IPS DF 4.7 (cell line): ENCODE data around the gene WNT11.

ENCODE experiments used
- DNase-seq: peaks from one replicate; pipeline ENCODE4 v3.0.0-alpha.2; 2013; ENCODE audit warnings: low spot score; ENCODE audit errors: extremely low read depth

Gene WNT11

GRCh38 chr11:76206327-76207081, at the start of gene WNT11:
TSS of gene WNT11 (minus strand) at chr11:76206502. CDS start at chr11:76206407, 95 bp downstream.
- DNase-seq: no peak

DNA sequence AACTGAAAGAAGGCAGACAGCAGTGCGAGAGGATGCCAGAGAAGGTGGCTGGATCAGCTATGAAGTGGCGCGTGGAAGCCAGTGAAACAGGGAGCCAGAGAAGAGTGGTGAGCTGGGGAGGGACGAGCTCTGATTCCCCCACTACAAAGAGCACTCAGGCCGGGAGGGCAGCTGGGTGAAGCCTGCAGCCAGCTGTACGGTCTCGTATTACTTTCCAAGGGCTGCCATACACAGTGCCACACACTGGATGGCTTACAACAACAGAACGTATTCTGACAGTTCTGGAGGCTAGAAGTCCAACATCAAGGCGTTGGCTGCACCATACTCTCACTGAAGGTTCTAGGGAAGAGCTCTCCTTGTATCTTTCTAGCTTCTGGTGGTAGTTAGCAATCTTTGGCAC, 47.1 kb upstream of the WNT11 start:
- no peak for DNase-seq

GRCh38 chr11:76252631-76253070, 46.3 kb upstream of the WNT11 start:
- no peak for DNase-seq

GRCh38 chr11:76251576-76251975, 45.3 kb upstream of the WNT11 start:
- DNase-seq: no peak

GRCh38 chr11:76251226-76251575, 44.9 kb upstream of the WNT11 start:
- DNase-seq: no peak

DNA sequence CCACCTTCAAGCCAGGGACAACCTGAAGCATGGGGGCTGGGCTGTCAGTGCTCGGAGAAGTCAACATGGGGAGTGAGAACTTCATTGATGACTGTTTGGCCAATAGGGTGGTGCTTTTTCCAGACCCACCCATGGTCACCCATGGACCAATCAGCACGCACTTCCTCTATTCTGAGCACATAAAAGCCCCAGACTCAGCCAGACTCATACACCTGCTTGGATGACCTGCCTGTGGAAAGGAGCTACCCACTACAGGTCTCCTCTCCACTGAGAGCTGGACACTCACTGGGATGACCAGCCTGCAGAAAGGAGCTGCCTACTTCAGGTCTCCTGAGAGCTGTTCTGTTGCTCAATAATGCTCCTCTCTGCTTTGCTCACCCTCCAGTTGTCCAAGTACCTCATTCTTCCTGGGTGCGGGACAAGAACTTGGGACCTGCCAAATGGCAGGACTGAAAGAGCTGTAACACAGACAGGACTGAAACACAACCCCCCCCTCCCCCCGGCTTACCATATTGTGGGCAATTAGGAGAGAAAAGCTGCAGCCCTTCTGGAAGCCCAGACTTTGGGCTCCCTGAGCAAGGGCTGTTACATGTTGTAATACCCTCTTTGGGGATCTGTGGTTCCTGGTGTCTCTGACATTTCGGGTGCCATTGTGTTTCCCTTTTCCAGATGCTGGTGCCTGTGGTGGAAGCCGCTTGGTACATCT, 44.4 kb upstream of the WNT11 start:
- DNase-seq: no peak

GRCh38 chr11:76249195-76249741, 43.0 kb upstream of the WNT11 start:
- DNase-seq: no peak

- no peak for DNase-seq
Measured at GRCh38 chr11:76248210-76248609, 41.9 kb upstream of the WNT11 start.

- DNase-seq: no peak
Measured at GRCh38 chr11:76247091-76247490, 40.8 kb upstream of the WNT11 start.

DNA sequence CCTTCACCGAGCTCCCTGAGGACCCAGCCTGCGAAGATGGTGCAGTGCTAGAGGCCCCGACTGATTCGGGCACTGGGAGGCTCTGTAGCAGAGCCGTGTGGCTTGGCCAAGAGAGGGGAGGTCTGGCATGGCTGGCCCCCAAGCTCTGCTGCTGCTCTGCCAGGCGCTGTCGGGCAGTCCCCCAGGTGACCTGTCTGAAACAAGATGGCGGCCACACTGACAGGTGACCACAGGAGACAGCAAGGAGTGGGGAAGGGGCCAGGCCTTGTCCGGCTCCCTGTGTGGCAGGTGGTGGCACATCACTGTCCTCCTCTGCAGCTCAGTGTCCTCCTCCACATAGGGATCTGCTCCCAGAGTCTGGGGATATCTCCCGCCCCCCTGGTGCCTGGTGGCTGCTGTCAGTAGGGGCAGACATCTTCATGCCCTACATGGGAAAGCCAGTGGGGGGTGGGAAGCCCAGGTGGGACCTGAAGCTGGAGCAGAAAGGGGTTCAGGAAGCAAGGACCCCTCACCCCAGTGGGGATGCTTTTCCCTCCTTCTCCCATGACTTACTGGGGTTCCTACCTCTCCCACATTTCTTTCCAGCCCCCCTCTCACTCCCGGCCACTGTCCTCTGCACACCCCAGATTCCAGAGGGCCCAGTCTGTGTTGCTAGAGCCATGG, 40.1 kb upstream of the WNT11 start:
- DNase-seq: no peak

DNA sequence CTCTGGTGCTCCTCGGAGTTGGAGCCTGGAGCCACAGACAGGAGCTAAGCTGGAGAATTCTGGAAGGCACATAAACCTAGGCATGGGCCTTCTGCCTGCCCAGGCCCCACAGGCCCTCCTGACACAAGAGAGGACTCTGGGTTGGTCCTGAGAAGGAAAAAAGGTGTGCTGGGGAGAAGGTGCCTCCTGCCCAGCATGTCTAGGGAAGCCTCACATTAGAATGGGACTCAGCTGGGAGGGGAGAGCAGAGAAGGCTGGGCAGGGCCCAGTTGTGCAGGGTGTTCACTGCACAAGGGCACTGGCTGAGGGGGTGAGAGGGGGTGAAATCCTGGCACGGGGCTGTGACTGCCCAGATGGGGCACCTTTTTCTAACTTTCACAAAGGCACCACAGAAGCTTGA, 39.4 kb upstream of the WNT11 start:
- no peak for DNase-seq

GRCh38 chr11:76244316-76244851, 38.1 kb upstream of the WNT11 start:
- DNase-seq: no peak

DNA sequence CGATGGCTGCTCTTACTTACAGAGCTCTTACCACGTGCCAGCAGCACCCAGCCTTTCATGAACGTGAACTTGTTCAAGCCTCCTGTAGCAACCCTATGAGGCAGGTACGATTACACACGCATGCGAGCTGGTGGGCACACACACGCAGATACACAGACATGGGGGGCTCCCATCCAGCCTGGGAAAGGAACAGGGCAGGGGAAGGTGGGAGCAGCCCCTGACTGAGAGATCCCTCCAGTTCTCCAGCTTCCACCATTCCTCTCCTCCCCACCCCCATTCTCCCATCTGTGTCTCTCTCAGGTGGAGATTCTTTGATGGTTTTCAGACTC, 37.6 kb upstream of the WNT11 start:
- DNase-seq: no peak

GRCh38 chr11:76243193-76243956, 37.1 kb upstream of the WNT11 start:
- DNase-seq: no peak

DNA sequence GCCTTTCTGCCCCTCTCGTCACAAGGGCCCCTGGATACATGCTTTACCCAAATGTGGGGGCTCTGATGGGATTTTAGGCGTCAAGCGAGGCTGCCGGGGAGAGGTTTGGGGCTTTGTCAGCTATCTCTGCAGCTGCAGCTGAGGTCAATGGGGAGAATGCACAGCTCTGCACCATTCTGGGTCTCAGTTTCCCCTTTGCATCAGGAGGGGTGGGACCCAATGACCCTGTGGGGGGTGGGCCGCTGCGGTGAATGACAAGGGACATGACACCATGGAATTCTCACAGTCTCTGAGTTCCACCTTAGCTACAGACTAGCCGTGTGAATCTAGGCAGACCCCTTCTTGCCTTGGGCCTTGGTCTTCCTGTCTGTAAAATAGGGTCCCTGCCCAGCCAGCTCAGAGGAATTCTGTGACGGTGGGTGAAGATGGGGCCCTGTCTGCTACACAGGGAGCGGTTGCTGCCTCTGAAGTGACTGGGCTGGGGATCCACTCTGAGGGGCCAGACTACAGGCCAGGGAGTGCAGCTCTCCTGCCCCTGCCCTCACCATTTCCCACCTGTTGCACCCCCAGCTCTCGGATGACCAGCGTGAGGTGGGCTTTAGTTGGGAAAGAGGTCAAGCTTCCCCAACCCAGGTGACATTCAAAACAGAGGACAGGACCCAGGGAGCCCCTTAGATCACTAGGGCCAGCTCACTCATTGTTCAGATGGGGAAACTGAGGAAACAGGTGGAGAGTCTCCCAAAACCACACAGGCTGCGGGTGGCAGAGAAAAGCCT, 35.9 kb upstream of the WNT11 start:
- DNase-seq: no peak

GRCh38 chr11:76241243-76242000, 35.1 kb upstream of the WNT11 start:
- no peak for DNase-seq

GRCh38 chr11:76240666-76241065, 34.4 kb upstream of the WNT11 start:
- no peak for DNase-seq

DNA sequence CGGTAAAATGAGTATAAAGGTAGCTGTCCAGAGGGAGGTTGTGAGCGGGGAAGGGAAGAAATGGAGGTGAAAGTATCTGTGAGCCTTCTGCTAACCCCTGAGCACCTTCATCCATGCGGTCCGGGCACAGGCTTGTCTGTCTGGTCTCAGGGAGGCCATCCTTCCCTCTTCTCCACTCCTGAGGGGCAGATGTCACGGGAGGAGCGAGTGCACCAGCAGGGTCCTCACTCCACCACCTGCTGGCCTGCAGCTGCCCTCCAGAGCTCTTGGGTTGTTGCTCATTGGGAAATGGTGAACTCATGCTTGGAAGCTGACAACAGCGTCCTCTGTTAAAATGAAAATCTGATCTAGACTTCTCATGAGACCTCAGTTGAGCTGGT, 33.8 kb upstream of the WNT11 start:
- DNase-seq: no peak

DNA sequence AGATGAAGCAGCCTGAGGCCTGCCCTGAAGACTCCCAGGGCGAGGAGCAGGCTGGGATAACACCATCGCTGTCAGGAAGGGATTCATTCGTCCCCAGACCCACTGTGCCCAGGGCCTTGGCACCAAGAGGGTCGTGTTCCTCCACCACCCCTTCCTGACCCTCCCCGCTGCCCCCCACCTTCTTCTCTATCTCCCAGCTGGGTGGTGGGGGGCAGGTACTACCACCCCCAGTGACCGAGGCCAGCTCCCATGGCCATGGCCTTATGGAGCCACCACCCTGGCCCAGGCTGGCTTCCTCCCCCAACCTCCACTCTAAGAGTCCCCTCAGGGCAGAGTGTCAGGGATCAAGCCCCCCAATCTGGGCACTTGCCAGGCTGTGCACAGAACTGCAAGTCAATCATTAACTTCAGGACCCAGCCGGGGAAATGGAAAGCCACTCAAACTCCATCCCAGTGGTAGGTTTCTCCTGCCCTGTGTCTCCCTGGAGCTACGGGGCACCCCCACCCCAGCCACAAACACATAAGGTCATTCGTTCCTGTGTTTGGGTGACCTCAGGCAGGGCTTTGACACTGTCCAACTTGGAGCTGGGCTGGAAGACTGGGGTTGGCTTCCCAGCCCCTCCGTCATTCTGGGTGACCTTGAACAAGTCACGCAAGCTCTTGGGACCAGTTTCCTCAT, 33.3 kb upstream of the WNT11 start:
- no peak for DNase-seq
